NCI-H2196 (cell line): Measurements from ENCODE around the gene SMYD3.

ENCODE experiments used
- DNase-seq: peaks from one replicate; lab custom pipeline; 2025; ENCODE audit not compliant: unreplicated experiment; lab: John Stamatoyannopoulos, UW

Gene SMYD3

DNA sequence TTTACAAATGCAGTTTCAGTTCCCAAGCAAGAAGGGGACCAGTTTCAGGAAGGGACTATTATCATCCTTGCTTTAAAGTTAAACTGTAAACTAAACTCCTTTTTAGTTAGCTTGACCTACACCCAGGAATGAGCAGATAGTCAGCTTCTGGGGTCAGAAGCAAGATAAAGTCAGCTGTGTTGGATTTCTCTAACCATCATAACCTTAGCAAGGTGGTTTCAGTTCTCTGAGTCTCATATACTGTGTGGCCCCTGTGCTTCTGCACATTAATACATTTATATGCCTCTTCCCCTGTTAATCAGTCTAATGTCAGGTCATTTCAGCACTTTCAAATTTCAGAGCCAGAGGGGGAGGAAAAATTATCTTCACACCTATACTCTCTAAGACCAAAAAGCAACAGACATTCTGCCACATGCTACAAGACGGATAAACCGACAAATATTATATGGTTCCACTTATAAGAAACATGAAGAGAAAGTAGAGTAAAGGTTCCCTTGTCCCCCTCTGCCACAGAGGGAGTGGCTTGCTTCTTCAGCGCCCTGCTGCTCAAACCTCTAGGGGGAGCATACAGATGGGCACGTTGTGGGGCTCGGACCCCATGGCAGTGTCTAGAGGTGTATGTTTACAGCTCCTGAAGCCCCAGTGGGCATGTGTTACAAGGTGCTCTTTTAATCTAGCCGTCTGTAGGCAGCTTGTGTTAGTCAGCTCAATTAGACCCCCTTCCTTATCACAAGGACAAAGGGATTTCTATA lies 89.1 kb downstream of the SMYD3 start:
- no peak for DNase-seq

DNA sequence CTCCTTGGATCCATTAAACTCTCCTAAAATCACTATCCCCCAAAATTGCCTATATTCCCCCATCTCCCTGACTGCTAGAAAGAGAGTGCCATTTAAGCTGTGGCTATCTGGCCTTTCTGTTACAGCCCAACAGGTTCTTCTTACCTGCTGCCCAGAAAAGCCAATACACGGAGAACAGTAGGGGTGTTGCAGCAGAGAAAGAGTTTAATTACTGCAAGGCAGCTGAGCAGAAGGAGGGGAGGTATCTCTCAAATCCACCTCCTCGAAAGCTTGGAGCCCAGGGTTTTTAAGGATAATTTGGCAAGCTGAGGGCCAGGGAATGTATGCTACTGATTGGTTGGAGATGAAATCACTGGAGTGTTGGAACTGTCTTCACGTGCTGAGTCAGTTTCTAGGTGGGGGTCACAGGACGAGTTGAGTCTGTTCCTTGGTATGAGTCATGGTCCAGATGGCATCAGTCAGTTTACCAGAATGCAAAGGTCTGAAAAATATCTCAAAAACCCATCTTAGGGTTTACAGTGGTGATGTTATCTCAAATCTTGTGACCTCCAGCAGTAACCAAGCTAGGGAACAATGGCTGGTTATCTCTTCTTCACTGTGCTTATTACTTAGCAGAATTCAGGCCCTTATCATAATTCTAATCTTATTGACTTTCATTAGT lies 89.8 kb downstream of the SMYD3 start:
- no peak for DNase-seq

DNA sequence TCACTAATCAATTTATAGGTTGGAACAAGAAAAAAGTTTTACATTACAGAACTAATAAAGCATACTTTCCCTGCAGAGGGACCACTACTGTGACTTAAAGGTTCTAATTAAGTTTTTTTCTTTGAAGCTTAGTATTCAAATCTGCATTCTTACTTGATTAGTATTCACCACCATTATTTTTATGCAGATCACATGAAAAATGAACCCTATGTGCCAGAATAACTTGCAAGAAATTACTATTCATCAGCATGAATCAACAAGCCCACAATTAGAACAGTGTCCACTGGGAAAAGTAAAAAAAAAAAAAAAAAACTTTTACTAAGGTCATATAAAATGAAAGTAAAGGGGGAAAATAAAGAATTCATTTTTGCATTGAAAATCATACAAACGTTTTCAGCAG lies 90.8 kb downstream of the SMYD3 start:
- no peak for DNase-seq

DNA sequence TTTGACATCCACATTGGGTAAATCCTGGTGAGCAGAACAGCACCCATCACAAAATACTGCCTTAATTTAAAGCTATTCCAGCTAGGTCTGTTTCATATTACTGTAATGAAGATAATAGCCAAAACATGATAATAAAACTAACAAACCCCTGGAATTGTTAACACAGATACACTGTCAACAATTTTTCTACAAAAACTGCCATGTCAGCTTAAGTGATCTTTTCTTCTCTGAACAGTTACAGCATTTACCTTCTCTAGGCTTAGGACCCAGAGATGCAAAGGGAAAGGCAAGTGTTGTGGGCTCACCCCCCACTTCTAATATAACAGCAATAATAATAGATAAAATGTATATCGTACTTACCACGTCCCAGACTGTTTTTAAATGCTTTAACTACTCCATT lies 92.1 kb downstream of the SMYD3 start:
- DNase-seq = no peak

DNA sequence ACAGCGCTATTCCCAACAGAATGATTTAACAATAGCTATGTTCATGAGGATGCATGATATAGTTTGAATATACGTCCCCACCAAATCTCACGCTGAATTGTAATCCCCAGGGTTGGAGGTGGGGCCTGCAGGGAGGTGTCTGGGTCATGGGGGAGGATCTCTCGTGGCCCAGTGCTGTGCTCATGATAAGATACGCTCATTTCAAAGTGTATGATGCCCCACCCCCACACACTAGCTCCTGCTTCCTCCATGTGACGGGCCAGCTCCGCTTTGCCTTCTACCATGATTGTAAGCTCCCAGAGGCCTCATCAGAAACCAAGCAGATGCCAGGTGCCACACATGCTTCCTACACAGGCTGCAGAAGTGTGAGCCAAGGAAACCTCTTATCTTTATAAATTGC lies 93.6 kb downstream of the SMYD3 start:
- no peak for DNase-seq

DNA sequence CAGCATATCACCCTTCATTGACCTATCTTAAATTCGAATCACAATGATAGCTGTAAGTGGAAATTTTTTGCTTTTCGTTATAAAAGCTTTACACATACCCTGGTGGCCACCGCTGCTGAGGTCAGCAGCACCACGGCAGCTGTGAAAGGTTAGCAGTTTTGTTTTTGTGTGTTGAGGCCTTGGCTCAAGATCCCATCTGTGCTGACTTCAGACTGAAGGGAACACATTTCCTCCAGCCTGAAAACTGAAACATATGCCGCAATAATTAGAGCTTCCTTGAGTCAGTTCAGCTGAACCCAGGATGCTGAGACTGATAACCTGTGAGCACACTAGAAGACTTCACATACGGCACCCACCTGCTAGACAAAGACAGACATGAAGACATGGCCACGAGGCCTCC lies 103.0 kb downstream of the SMYD3 start:
- no peak for DNase-seq

DNA sequence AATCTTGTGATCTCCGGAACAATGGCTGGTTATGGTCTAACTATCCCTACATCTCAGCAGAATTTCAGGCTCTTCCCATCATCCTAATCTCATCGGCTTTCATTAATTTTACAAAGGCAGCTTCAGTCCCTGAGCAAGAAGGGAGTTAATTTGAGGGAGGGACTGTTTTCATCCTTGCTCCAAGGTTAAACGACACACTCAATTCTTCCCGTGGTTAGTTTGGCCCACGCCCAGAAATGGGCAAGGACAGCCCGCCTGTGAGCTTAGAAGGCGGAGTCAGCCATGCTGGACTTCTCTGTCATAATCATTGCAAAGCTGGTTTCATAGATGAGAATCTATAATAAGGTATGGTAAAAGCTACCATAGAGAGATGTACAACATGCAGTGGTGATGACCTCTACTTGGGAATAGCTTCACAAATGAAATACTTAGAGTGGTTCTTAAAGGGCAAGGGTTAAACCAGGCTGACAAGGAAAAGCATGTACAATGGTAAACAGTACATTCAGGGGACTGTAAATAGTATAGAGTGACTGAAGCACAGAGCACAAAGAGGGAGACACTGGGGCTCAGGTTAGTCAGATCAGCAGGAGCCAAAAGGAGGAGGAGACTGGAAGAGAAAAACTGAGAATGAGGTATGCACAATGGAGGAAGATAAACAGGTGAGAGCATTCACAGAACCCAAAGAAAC lies 108.8 kb downstream of the SMYD3 start:
- DNase-seq = no peak

DNA sequence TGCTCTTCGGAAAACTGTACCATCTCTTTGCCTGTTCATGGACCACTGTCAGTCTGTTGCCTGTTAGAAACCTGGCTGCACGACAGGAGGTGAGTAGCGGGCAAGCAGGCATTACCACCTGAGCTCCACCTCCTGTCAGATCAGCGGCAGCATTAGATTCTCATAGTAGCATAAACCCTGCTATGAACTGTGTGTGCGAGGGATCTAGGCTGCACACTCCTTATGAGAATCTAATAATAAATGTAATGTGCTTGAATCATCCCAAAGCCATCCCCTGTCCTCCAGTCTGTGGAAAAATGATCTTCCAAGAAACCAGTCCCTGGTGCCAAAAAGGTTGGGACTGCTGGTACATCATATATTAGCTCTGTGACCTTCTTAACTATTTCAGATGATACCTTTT lies 110.0 kb downstream of the SMYD3 start:
- DNase-seq = no peak

DNA sequence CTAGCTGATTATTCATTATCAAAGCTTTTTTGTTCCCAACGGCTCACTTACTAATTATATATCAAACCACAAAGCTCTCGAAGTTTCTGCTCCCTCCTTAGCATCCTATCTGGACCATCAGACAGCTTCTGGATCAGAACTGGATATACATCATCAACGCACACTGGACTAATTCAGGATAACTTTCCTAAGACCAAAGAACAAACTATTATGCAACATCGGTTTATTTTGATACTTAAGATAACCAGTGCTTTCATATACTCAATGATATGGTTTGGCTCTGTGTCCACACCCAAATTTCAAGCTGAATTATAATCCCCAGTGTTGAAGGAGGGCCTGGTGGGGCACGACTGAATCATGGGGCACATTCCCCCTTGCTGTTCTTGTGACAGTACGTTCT lies 110.8 kb downstream of the SMYD3 start:
- no peak for DNase-seq

DNA sequence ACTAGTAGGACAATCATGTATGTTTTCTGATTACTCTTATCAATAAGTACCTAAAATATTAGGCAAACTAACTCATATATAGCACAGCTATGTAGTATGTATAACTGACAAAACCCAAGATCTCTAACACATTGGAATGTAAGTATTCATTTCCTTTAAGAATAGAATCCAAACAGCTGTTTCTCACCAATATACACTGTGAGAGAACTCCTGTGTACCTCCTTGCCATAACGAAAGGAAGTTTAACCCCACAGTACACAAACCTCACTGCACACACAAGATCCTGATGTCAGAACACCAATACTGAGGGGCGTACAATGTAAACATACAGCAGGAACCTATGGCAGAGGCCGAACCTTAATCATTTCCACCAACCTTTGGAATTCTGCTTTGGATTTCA lies 113.0 kb downstream of the SMYD3 start:
- DNase-seq = no peak

DNA sequence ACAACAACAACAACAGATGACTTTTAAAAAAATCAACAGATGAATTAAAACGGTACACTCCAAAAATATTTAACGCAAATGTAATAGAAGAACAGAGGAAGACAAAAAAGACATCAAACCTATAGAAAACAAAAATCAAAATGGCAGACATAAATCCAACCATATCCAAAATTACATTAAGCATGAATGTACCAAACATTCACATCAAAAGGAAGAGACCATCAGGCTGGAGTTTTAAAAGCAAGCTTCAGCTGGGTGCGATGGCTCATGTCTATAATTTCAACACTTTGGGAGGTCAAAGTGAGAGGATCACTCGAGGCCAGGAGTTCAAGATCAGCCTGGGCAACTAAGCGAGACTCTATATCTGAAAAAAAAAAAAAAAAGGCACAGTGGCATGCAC lies 116.2 kb downstream of the SMYD3 start:
- DNase-seq = no peak

DNA sequence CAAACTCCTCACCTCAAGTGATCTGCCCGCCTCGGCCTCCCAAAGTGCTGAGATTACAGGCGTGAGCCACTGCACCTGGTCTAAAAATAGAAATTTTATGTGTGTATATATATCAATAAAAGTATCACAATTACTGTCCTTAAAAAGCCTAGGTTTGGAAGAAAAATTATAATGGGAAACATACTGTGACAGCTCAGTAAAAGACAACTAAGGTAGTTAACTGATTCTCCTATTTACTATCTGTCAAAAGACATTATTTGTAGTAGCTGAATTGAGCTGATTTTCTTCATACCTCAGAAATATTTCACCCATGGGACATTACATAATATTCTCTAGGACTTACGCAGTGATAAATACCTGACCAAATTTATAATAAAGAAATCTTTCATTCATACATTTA lies 122.5 kb downstream of the SMYD3 start:
- DNase-seq = no peak

DNA sequence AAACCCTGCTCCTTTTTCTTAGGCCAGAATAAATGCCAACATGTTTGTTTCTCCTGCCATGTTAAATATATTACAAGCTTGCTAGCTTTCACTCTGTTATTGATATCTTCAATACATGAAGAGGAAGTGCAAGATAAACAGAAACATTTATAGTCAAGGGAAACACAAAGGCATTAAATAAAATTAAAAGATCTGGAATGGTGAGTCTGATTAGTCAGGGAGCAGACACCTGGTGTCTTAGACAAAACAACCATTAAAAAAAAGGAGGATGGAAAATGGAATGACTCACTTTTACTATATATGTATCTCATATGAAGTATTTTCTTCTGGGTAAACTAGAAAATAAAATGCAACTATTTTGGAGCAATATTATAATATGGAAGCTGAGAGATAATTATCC lies 123.3 kb downstream of the SMYD3 start:
- DNase-seq = no peak

DNA sequence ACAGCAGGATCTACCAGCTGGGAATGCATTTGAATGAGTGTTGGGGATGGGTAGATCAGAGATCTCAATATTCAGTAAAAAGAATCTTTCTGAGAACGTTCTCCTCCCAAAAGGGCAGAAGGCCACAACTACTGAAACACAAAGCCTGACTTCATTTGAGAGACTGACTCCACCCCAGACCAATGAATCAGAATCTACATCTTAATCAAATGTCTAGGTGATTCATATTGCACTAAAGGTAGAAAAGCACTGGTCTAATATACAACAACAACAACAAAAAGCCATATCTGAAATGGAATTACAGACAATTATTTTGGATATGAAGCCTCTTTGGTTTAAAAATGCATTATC lies 123.9 kb downstream of the SMYD3 start:
- DNase-seq = no peak

DNA sequence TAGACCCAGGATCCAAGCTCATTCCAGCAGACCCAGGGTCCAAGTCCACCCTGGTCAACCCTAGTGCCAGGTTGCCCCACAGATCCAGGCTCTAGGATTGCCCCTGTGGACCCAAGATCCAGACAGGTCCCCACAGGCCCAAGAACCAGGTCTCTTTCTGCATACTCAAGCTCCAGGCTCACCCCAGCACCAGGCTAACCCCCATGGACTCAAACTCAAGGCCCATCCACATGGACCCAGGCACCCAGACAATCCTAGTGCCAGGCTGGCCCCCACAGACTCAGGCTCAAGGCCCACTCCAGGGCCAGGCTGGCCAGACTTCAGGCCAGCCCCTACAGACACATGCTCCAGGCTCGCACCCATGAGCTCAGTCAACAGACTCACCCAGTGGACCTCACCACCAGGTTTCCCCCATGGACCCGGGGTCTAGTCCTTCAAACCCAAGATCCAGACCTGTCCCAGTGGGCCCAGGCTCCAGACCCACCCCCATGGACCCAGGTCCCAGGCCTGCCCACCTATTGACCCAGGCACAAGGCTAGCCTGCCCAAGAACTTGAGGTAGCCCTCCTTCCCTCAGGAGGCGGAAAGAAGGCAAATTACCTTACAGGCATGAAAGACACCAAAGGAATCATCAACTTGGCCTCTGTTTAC lies 124.4 kb downstream of the SMYD3 start:
- no peak for DNase-seq

DNA sequence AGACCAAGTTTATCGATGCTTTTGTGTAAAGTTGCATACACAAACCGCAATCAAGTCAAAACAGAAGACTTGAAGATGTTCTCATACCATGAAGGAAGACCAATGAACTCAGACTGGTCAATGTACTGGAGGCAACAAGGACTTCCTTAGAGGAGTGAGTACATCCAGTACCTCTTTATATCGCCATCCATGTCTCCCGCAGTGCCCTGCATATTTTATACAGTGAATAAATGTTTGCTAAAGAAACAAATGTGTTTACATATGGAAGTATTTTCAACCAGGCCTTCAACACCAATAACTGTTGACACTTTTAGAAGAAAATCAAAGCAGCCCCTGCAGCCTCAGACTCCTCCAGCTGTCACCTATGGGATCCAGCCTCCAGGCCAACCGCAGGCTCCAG lies 125.6 kb downstream of the SMYD3 start:
- no peak for DNase-seq

DNA sequence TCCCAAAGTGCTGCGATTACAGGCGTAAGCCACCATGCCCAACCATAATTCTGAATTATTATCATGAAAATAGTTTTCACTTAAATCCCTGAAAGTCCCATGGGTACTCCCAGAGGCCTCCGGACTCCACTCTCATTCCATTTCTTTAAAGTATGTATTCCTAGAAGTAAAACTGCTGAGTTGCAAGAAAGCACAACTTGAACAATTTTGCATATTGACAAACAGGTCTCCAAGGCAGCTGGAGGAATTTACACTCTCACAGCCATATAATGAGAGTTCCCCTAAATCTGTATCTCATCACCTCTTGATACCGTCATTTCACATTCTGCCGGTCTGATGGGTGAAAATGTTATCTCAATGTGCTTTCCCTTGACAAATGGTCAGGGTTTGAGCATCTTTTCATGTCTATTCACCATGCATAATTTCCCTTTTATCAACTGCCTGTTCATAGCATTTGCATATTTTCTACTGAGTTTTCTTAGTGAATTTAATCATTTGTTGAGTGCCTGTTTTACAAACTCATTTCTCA lies 129.4 kb downstream of the SMYD3 start:
- DNase-seq = no peak

DNA sequence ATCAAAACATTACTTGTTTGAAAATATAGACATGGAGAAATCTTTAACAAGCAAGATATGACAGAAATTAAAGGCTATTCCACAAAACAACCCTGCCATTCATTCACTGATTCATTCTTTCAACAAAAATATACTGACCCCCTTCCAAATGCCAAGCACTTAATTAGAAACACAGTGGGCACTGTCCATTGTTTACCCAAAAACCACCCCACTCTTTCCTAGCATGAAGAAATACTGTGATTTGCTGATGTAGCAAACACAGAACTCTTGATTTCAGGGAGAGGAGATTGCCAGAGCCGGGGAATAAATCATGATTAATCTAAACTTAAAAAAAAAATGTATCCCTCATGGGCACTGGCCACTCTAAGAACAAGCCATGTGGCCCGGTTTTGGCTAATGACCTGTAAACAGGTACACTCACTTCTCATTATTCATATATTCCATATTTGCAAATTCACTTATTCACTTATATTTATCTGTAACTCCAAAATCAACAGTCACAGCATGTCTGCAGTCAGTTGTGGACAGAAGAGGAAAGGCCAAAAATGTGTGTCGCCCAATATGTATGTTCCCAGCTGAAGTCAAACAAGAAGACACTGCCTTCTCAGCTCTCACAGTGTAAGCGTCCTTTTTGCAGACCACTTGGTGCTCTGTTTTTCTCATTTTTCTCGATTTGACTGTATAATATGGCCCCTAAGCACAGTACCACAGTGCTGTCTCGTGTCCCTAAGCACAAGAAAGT lies 133.1 kb downstream of the SMYD3 start:
- no peak for DNase-seq

DNA sequence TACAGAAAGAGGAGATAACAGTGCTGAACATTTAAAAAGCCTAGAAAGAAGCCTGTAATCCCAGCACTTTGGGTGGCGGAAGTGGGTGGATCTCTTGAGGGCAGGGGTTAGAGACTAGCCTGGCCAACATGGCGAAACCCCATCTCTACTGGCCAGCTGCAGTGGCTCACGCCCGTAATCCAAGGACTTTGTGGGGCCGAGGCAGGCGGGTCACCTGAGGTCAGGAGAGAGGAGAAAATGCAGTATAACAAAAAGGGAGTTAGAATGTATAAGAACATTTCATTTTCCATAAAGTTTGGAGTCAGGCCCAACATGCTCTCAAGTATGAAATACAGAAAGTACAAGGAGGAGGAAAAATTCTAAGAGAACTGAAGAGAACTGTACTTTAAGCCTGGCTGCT lies 134.5 kb downstream of the SMYD3 start:
- no peak for DNase-seq

DNA sequence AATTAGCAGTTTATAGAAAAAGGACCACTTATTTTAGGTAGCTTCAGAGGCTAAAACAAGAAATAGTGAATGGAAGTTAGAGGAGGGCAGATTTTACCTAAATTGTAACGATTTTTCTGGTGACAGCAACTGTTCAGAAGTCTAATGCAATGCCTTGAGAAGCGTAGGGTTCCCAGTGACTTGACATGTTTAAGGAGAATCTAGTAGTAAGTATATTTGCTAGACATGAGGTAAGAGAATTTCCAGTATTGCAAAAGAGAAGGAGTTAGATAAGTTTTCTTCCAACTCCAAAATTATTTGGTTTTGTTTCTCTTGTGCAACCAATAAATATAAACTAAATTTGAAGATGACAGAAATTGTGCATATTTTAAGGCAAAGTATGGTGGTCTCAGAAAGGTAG lies 140.0 kb downstream of the SMYD3 start:
- no peak for DNase-seq

DNA sequence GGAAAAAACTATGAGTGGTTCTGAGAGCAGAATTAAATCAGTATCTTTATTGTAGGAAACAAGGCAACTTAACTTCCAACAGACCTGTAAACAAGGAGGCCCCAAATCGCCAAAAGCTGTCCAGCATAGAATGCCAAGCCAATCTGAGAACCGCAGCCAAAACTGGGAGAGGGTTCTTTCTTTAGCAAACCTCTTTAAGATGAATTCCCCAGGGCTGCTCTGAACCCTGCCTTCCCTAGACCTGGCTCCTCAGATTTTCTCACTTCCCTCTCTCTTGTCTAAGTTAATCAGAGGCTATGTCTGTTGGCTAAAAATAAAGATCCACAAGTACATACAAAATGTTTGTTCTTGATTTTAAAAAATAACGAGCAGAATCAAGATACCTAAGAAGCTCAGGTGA lies 141.4 kb downstream of the SMYD3 start:
- no peak for DNase-seq
